ENCODE measurements around the gene OR13C2. TPM values are rescaled to one million over a fixed set of nuclear protein-coding genes. Genes with fewer than 3 reads are reported as not detected.

OR13C2 gene
- total RNA-seq, 2 donors from 2014 or later = not detected

- no peak for DNase-seq (ENCODE audit: low spot score)
- intact Hi-C loops (cut with DNase I) = no loop called here
These were observed 48.4 kb downstream of the OR13C2 start for GRCh38 chr9:104556830-104557634.

GRCh38 chr9:104555521-104555920 lies 49.9 kb downstream of the OR13C2 start:
- DNase-seq (ENCODE audit: low spot score) = no peak
- intact Hi-C loops (cut with DNase I) = no loop called here

Other genes with a start within 250 kb of the OR13C2 start
- gene OR13F1, start 101.4 kb downstream of the OR13C2 start, total RNA-seq = not detected
- gene OR13C4, start 78.4 kb downstream of the OR13C2 start, total RNA-seq = not detected
- gene OR13C3, start 68.8 kb downstream of the OR13C2 start, total RNA-seq = not detected
- gene OR13C8, start 36.5 kb downstream of the OR13C2 start, total RNA-seq = not detected
- not detected for gene OR13C5, start 6.2 kb downstream of the OR13C2 start, total RNA-seq
- not detected for gene OR13C9, start 12.6 kb upstream of the OR13C2 start, total RNA-seq
- gene OR13D1, start 88.9 kb upstream of the OR13C2 start, total RNA-seq = not detected
- 10 to 100 TPM; 28.2 to 28.3 TPM for gene NIPSNAP3A, start 142.1 kb upstream of the OR13C2 start, total RNA-seq
- 1 to 10 TPM; 4.3 to 6.2 TPM for gene NIPSNAP3B, start 158.5 kb upstream of the OR13C2 start, total RNA-seq

All from posterior vena cava (tissue), 2 donors.